Astrocyte (in vitro differentiated cells and primary cell): ENCODE data around the gene SUMO3. TPM values are rescaled to one million over a fixed set of nuclear protein-coding genes. Genes with fewer than 3 reads are reported as not detected.

Experiments used
- DNase-seq: peaks from one replicate; pipeline ENCODE4 v3.0.0-alpha.2; 2010; ENCODE audit warnings: low read depth
- FAIRE-seq: peaks from 2 replicates; lab custom pipeline; 2011; peaks lifted over from hg19 to GRCh38; lab: Jason Lieb, UNC
- H2AFZ ChIP-seq: 2 replicates; pipeline ENCODE4 v1.6.0; 2012; ENCODE audit warnings: low read depth, low read length, inconsistent platforms
- H3K27ac ChIP-seq: 2 replicates; pipeline ENCODE4 v1.5.1; 2011; ENCODE audit warnings: low read depth, low read length, inconsistent platforms
- H3K27me3 ChIP-seq: 2 replicates; pipeline ENCODE4 v1.6.0; 2011; ENCODE audit warnings: low read length, inconsistent platforms; ENCODE audit not compliant: insufficient read depth
- H3K36me3 ChIP-seq: 2 replicates; pipeline ENCODE4 v1.5.1; 2011; ENCODE audit warnings: low read length, inconsistent platforms; ENCODE audit not compliant: insufficient read depth
- H3K4me1 ChIP-seq: 2 replicates; pipeline ENCODE4 v1.5.1; 2011; ENCODE audit warnings: low read length, inconsistent platforms; ENCODE audit not compliant: insufficient read depth
- H3K4me2 ChIP-seq: 2 replicates; pipeline ENCODE4 v1.6.0; 2012; ENCODE audit warnings: low read length, inconsistent platforms
- H3K4me3 ChIP-seq: 2 replicates; pipeline ENCODE4 v1.5.1; 2011; ENCODE audit warnings: low read depth, mild to moderate bottlenecking, low read length, inconsistent platforms; ENCODE audit not compliant: insufficient read depth
- H3K79me2 ChIP-seq: 2 replicates; pipeline ENCODE4 v1.6.0; 2012; ENCODE audit warnings: mild to moderate bottlenecking, low read length, inconsistent platforms; ENCODE audit not compliant: insufficient read depth
- H3K9ac ChIP-seq: 2 replicates; pipeline ENCODE4 v1.6.0; 2012; ENCODE audit warnings: mild to moderate bottlenecking, low read length, inconsistent platforms
- H3K9me3 ChIP-seq: 2 replicates; pipeline ENCODE4 v1.5.1; 2012; ENCODE audit warnings: low read depth, mild to moderate bottlenecking, low read length, inconsistent platforms; ENCODE audit not compliant: insufficient read depth
- H4K20me1 ChIP-seq: 2 replicates; pipeline ENCODE4 v1.6.0; 2012; ENCODE audit warnings: low read length, inconsistent platforms; ENCODE audit not compliant: insufficient read depth
- H3K27ac Mint-ChIP-seq: one replicate; pipeline ENCODE4 v1.8.0; 2021; ENCODE audit warnings: mild to moderate bottlenecking, mixed read lengths; ENCODE audit not compliant: unreplicated experiment
- H3K27me3 Mint-ChIP-seq: one replicate; pipeline ENCODE4 v1.8.0; 2021; ENCODE audit warnings: low read depth, mixed read lengths; ENCODE audit not compliant: unreplicated experiment
- H3K36me3 Mint-ChIP-seq: one replicate; pipeline ENCODE4 v1.8.0; 2021; ENCODE audit warnings: low read depth, mixed read lengths; ENCODE audit not compliant: unreplicated experiment
- H3K4me1 Mint-ChIP-seq: one replicate; pipeline ENCODE4 v1.8.0; 2021; ENCODE audit warnings: low read depth, mixed read lengths; ENCODE audit not compliant: unreplicated experiment
- H3K4me3 Mint-ChIP-seq: one replicate; pipeline ENCODE4 v1.8.0; 2021; ENCODE audit warnings: mild to moderate bottlenecking, moderate library complexity, mixed read lengths; ENCODE audit not compliant: unreplicated experiment
- H3K9me3 Mint-ChIP-seq: one replicate; pipeline ENCODE4 v1.8.0; 2021; ENCODE audit warnings: mild to moderate bottlenecking, mixed read lengths; ENCODE audit not compliant: unreplicated experiment
- CTCF ChIP-seq: IDR thresholded peaks from 2 replicates; pipeline ENCODE4 v1.5.1; 2011; ENCODE audit warnings: low read depth, mild to moderate bottlenecking, inconsistent platforms, low read length, moderate library complexity; ENCODE audit not compliant: insufficient read depth
- EZH2 ChIP-seq: IDR thresholded peaks from 2 replicates; pipeline ENCODE4 v1.6.1; 2012; ENCODE audit warnings: mild to moderate bottlenecking, low read length, inconsistent platforms; ENCODE audit not compliant: insufficient read depth
- total RNA-seq: library from RNA; stranded (reverse); gene quantifications from 2 replicates; pipeline ENCODE4 v1.2.1, GENCODE V29; 2021

SUMO3 gene
- total RNA-seq, 1 donor from 2014 or later = 83.5 TPM

- peak overlapping the region; percentile 15 for H3K9ac ChIP-seq
- peaks cover 19% of the 10 kb centered on the region for H4K20me1 ChIP-seq
- H3K27me3 ChIP-seq = peaks cover 11% of the 10 kb centered on the region
- Mint-ChIP-seq H3K9me3 (peaks cover 2% of the 10 kb centered on the region), H3K27me3 (peaks cover 36% of the 10 kb centered on the region), H3K36me3 (peaks cover 13% of the 10 kb centered on the region), H3K4me3 (no peak overlapping the region), H3K4me1 (peaks cover 1% of the 10 kb centered on the region), H3K27ac (no peak overlapping the region)
- peak overlapping the region; percentile 84 for H3K4me2 ChIP-seq
- peak; percentile 7 for TF ChIP-seq EZH2
- no peak for TF ChIP-seq CTCF
- peak overlapping the region; percentile 20 for H2AFZ ChIP-seq
- peaks cover 12% of the 10 kb centered on the region for H3K36me3 ChIP-seq
- H3K27ac ChIP-seq = no peak overlapping the region
- H3K4me1 ChIP-seq = peaks cover 12% of the 10 kb centered on the region
- no peak overlapping the region for H3K4me3 ChIP-seq
- H3K9me3 ChIP-seq = no peaks in the 10 kb centered on the region
- H3K79me2 ChIP-seq = no peaks in the 10 kb centered on the region
- DNase-seq (peak; percentile 18), FAIRE-seq (no peak)
These were observed 27.8 kb upstream of the SUMO3 start for GRCh38 chr21:44845418-44846223.

DNA sequence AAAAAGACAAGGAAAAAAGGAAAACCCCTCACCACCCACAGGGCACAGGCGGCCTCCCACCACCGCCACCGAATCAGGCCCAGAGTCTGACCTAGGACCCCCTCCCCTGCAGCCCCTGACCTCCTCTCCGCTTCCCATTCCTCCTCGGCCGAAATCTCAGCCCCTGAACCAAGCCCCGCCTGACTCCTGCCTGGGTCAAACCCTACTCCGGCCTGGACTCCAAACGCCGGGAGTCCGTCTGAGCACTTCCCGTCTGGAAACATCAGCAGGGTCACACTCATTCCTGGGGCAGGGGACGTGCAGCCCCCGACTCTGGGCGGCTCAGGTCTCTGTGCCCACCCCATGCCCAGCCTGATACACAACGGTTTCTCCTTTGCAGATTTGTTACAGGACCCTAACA, 26.4 kb upstream of the SUMO3 start:
- peaks cover 19% of the 10 kb centered on the region for H4K20me1 ChIP-seq
- H3K9me3 Mint-ChIP-seq = peaks cover 2% of the 10 kb centered on the region
- no peak for DNase-seq
- H3K27me3 Mint-ChIP-seq = peaks cover 44% of the 10 kb centered on the region
- TF ChIP-seq EZH2 (no peak), CTCF (no peak)
- H2AFZ ChIP-seq = no peak overlapping the region
- peaks cover 11% of the 10 kb centered on the region for H3K27me3 ChIP-seq
- H3K4me3 ChIP-seq = no peak overlapping the region
- H3K36me3 Mint-ChIP-seq = peaks cover 8% of the 10 kb centered on the region
- peaks cover 12% of the 10 kb centered on the region for H3K4me1 ChIP-seq
- no peak overlapping the region for H3K27ac ChIP-seq
- no peak overlapping the region for H3K9ac ChIP-seq
- no peaks in the 10 kb centered on the region for H3K79me2 ChIP-seq
- no peak for FAIRE-seq
- H3K4me3 Mint-ChIP-seq = no peak overlapping the region
- peaks cover 1% of the 10 kb centered on the region for H3K4me1 Mint-ChIP-seq
- H3K27ac Mint-ChIP-seq = no peak overlapping the region
- H3K4me2 ChIP-seq = no peak overlapping the region
- H3K9me3 ChIP-seq = no peaks in the 10 kb centered on the region
- H3K36me3 ChIP-seq = peaks cover 2% of the 10 kb centered on the region
